Measurements from ENCODE around the gene KCNJ12.
"Not testable (repeated sequence)": the region's sequence is repeated elsewhere in the genome, so short reads cannot be mapped to it uniquely, and the experiment has no call there.

The KCNJ12 gene

DNA sequence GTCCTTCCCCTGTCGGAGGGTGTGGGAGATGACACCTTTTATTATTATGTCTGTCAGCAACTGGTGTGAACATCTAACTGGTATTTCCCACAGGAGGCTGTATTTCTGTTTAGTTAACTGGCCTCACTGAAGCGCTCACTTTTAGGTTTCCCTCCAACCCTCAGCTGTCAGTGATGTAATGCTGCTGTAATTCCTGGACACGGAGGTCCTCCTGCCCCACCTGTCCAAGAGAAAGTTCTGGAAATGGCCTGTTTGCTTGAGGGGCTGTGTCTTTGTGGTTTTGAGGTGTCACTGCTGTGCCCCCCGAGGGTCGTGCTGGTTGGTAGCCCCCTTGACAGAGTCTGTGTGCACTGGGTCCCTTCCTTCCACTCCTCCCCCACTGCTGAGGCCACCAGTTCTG, 11.5 kb downstream of the KCNJ12 start:
- DNase-seq (ENCODE audit: low read depth), result no peak

DNA sequence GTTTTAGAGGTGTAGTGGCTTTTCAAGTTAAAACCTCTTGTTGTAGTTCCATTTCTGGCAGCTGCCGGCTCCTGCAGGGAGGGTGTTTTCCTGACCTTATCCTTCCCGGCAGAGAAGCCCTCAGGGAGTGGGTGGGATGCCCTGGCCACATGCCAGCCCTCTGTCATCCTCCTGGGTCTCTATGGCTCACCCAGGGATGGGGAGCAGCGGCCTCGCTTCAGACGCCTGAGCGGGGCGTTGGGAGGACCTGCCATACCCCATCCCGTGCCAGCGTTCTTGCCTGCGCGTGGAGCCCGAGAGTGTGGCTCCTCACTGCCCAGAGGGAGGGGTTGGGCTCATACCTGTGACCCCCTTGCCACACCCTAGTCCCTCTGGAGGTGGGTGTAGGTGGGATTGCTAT, 11.9 kb downstream of the KCNJ12 start:
- no peak for DNase-seq (ENCODE audit: low read depth)

DNA sequence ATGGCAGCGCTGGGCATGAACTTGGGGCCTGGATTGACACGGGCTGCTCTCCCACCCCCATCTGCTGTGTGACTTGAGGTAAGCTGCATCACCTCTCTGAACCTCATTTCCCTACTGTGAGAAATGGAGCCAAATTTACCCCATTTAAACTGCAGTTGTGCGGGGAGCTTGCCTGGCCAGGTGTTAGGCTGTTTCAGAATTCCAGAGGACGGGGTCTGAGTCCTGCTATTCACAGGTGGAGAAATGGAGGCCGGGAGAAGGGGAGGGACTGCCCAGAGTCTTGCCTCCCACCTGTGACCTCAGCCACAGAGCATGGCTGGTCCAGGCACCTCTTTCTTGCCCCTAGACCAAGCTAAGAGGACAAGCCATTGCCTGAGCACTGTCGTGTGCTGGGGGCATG, 12.8 kb downstream of the KCNJ12 start:
- DNase-seq (ENCODE audit: low read depth), result no peak

DNA sequence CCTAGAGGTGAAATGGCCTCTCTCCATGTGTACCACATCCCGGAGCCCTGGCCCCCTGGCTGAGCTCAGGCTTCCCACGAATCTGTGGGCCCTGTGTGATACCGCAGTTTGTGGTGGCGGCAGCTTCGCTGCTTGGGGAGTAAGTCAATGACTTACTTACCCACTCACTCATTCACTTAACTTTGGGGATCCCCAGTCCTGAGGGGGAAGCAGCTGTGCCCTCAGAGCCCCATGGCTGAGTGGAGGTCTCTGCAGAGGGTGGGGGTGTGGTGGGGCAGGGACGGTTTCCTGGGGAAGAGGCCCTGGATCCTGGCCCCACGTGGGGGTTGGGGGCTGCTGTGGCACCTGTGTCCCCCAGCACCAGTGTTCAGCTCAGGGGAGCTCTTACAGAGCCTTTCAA, 13.2 kb downstream of the KCNJ12 start:
- DNase-seq (ENCODE audit: low read depth), result no peak

DNA sequence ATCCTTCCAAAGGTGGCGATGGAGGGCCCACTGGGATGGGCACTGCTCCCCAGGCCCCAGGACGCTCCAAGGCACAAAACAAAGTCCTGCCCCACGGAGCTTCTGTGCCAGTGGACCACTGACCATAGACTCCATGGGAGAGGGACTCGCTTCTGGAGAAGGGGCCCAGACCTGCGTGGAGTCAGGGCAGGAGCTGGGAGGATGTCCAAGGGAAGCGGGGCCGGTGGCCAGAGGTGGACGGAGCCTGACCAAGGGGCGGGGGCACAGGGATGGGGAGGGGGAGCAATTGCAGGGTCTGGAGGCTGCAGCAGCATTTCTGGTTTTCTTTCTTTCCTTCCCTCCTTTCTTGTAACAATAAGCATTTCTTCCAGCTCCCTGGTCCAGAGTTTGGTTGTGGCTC, 14.1 kb downstream of the KCNJ12 start:
- DNase-seq (ENCODE audit: low read depth), result no peak

DNA sequence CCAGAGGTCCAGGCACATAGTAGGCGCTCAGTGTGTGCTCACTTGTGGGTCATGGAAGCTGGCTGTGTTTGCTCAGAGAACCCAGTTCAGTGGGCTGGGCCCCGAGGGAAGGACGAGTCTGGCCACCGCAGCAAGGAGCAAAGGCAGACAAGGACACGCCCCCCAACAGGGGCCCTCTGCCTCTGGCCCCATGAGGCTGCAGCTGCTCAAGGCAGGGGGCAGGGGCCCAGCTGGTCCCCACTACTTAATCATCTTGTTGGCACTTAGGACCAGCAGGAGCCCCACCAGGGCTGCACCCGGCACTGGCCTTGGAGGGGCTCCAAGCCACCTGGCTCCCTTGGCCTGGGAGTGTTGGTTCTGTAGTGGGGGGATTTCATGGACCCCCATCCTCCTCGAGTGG, 16.1 kb downstream of the KCNJ12 start:
- DNase-seq (ENCODE audit: low read depth), result no peak

DNA sequence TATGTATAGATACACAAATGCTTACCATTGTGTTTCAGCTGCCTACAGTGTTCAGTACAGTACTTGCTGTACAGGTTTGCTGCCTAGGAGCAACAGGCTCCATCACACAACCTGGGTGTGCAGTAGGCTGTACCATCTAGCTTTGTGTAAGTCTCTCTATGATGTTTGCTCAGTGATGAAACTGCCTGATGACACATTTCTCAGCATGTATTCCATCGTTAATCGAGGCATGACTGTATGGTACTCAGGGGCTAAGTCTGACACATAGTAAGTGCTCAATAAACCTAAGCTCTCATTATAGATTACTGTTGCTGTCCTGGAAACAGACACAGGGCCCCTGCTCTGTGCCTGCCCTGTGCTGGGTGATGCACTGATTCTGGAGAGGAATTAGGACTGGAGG, 18.1 kb downstream of the KCNJ12 start:
- DNase-seq (ENCODE audit: low read depth), result no peak

DNA sequence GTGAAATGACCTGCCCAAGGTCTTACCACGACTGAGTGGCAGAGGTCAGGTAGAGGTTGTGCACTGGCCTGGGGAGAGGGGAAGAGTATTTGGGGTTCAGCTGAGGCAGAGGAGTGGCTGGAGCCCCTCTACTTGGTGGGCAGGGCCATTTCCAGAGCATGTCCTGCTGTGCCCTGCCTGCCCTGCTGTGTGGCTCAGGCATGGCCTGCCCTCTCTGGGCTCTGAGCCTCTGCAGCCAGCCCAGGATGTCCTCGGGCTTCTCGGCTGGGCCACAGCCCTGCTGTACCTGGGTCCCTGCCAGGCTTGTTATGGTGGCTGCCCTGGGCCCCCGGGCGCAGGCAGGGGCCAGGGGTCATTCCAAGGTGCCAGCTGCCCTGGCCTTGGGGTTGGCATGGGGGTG, 19.6 kb downstream of the KCNJ12 start:
- no peak for DNase-seq (ENCODE audit: low read depth)

DNA sequence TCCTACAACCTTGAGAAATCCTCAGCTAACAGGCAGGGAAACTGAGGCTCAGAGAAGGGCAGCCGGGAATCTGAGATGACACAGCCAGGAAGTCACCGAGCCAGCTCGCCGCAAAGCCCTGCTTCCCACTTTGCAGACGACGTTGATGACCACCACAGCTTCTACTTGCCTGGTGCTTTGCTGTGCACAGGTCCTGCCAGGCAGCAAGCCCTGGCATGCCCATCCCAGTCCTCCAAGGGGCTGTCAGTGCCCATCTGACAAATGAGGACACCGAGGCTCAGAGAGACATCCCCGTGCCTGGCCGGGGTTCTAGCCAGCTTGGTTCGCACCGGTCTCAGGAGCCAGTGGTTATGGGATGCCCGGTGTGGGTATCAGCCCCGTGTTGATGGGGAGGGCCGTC, 20.1 kb downstream of the KCNJ12 start:
- no peak for DNase-seq (ENCODE audit: low read depth)

DNA sequence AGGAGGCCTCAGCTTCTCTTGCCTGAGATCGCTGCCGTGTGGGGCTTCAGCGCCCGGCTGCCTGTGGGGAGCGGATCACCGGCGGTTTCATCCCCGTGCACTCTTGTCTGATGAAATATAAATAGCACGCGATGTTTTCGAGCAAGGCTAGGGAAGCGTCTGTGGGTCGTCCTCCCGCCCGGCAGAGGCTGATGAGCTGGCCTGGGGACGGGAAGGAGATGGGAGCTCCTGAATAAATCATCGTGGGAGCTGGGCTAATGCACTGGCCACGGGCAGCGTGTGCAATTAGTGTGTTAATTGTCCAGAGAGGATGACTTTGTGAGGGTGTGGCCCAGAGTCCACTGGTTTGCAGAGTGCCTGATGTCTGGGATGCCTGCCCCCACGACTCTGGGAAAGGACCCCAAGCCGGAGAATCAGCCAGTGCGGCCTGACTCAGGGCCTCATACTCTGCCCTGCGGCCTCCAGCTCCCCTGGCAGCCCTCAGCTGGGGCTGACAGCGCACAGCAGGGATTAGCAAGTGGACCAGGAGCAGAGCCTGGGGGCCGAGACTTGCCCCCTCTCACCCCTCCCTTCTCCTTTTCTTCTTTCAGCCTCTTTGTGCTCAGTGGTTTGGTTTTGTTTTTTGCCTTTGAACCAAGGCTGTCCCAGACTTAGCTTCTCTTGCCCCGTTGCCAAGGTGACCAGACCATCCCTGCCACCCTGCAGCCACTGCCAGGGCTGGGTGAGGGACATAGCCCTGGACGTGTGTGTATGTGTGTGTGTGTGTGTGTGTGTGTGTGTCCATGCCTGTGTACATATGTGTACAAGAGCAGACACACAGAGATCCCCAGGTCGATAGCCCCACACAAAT, 21.4 kb downstream of the KCNJ12 start:
- DNase-seq (ENCODE audit: low read depth), result no peak

DNA sequence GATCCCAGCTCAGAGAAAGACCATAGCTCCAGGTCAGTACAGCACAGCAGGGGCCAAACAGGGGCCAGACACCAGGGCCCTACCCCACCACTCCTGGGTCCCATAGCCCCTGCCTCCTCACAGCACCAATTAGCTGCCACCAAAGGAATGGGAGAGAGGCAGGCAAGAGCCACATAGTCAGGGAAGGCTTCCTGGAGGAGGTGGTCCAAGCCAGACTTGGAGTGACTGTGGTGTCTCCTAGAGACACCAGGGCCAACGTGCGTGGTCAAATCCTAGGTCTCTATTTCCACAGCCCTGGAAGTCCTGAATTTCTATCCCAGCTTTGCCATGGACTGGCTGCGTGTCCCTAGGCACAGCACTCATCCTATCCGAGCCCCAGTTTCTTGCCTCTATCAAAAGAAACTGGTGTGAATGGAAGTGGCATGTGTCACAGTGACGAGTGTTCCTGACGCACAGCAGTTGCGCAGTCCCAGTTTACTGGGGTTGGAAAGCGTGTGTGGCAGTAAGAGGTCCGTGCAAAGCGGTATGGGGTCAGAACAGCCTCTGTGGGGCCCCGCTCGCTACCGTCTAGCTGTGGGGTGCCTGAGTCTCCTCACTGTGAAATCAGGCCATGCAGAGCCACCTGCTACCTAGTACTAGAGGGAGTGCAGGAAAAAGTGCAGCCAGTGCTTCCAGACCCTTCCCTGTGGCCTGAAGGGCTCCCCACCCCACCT, 23.5 kb downstream of the KCNJ12 start:
- DNase-seq (ENCODE audit: low read depth), result no peak

DNA sequence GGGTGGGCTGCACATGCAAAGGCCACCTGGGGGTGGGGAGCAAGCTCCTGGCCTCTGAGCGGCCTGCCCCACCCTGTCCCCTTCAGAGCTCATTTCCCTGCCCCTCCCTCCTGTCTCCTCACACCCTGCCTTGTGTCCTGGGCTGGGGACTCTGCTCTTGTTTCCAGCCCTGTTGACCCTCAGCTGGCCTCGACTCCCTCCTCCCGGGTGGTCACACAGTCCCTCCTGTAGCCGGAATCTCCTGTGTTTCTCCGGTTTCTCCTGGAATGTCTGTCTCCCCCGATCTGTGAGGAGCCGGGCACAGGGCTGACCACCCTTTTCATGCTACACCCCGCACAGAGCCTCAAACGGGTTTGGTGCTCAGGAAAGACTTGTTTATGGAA, 24.0 kb downstream of the KCNJ12 start:
- not testable (repeated sequence) for DNase-seq (ENCODE audit: low read depth)

DNA sequence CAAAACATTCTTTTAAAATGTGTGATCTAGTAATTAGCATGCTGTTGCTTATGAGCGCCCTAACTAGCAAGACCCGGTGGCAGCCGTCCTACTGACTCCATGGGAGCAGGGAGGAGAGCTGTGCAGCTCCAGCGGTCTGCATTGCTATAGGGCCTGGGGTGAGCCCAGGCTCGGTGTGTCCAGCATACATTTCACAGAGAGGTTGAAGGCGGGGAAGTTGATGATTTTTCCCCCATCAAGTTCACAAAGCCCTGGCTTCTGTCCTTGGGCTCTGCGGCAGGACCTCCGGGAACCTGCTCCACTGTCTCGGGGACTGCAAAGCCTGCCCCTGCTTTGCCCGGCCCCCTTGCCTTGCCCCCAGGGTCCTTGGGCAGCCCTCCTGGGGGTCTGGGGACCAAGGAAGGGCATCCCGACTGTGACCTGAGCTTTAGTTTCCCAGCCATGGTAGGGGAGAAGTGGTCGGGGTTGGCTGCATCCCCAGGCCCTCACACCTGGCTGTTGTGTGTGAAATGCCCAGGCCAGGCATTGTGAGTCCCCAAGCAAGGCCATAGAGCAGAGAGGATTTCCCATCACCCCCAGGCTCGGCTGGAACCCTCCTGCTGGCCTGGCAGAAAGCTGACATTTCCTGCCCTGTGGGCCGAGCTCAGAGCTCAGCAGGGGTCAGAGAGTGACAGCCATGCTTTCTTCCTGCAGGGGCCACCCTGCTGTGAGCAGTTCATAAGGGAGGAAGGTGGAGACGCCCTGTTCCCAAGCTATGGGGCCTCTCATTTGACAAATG, 24.8 kb downstream of the KCNJ12 start:
- DNase-seq (ENCODE audit: low read depth), result no peak

DNA sequence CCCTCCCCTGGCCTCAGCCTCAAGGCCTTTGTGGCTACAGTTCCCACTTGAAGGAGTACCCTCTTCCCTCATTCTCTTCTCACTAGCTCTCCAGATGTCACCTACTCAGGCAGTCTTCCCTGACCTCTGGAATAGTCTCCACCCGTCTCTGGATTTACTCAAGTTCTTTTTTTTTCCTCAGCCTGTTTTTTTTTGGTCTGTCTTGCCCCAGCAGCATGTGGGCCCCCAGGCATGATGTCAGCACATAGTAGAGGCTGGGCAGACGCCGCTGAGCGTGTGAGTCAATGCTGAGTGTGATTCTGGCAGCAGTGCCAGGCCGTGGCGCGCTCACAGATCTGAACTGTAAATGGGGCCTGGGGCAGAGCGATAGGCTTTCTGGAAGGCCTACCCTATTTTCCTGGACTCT, 26.0 kb downstream of the KCNJ12 start:
- DNase-seq (ENCODE audit: low read depth), result not testable (repeated sequence)

DNA sequence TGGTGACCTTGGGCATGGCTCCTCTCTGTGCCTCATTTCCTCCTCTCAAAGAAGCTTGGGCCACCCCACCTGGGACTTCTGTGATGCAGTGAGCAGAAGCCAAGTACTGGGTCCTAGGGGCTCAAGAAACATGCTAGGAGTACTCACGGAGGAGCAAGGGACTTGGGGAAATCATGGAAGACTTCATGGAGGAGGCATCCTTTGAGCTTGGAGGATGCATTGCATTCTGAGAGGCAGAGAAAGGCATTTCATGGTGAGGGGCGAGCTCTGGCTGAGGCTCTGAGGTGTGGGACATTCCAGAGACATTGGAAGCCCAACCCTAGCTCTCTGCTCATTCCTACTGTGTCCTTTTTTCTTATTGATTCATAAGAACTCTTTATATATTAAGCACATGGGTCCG, 26.8 kb downstream of the KCNJ12 start:
- not testable (repeated sequence) for DNase-seq (ENCODE audit: low read depth)

DNA sequence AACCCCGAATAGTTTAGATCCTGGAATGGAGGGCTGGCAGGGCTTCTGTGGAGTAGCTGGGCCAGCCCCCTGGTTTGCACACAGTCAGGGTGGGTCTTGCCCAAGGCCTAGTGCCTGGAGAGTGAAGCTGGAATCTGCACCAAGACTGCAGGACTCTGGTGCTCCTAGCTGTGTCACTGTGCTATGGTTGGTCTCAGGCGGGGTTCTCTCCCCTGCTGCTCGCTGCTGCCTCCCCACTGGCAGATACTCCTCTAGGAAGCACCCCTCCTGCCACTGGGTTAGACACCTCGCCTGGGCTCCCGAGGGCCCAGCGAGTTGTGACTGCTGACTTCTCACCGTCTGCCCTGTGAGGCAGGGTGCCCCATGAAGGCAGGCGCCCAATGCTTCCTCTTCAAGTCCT, 27.9 kb downstream of the KCNJ12 start:
- not testable (repeated sequence) for DNase-seq (ENCODE audit: low read depth)

DNA sequence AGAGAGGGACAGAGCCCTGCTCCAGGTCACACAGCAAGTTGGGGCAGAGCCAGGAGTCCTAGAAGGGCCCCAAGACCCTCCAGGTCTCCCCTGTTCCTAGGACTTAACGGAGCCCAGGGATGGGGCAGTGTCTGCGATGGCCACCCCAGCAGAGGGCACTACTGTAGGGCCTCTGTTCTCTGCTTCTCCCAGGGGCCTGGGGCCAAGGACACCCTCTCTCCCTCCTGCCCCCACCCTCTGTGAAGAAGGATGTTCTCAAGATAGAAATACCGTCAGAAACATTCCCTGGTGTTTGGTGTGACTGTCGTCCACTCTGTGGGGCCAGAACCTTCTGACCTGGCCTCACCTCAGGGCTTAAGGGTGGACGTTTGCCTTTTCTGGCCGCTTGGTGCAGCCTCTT, 28.4 kb downstream of the KCNJ12 start:
- not testable (repeated sequence) for DNase-seq (ENCODE audit: low read depth)

DNA sequence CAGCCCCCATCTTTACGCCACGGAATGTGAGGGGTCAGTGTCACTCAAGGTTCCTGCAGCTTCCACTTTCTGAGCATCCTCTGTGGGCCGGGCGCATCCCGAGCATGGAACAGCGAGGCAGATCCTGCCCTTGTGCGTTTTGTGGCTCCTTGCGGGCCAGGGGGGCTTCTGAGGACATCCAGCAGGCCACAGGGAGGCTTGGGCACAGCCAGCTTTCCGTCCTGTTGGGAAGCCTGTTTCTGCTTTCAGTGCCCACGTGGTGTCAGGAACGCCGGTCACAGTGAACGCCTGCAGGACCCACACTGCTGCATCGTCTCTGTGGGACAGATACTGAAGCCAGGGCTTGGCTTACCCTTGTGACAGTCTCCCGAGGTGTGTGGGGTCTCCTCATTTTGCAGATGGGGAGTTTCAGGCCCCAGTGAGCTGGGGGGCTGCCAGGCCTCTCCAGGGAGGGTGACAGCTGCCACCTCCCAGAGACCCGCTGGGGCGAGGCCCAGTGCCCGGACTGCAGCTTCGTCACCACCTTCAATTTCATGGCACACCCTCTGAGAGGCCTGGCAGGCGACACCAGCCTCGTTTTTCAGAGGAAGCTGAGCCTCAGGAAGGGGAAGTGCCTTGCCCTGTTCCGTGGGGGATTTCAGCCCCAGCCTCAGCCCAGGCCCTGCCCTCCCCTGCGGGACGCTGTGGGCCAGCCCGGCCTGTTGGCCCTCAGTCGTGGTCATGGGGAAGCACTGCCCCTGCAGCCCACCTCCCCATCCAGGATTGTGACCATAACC, 29.0 kb downstream of the KCNJ12 start:
- not testable (repeated sequence) for DNase-seq (ENCODE audit: low read depth)

DNA sequence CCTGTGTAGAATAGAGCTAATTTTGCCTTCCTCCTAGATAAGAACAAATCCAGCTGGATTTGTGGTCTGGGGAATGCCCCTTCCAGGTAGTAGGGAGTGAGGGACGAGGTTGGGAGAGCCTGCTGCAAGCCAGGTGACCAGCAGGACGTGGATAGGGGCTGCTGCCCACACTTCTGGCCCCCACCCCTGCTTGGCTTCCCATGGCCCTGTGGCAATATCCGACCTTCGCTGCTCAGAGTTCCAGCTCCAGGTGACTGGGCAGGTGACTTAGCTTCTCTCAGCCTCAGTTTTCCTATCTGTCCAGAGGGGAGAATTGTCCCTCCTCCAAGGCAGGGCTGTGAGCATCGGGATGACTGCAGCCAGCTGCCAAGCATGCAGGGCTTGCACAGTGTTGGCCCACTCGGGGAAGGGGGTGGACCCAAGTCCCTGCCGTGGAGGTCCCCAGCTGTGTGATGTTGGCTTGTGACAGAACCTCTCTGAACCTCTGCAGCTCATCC, 29.8 kb downstream of the KCNJ12 start:
- not testable (repeated sequence) for DNase-seq (ENCODE audit: low read depth)

DNA sequence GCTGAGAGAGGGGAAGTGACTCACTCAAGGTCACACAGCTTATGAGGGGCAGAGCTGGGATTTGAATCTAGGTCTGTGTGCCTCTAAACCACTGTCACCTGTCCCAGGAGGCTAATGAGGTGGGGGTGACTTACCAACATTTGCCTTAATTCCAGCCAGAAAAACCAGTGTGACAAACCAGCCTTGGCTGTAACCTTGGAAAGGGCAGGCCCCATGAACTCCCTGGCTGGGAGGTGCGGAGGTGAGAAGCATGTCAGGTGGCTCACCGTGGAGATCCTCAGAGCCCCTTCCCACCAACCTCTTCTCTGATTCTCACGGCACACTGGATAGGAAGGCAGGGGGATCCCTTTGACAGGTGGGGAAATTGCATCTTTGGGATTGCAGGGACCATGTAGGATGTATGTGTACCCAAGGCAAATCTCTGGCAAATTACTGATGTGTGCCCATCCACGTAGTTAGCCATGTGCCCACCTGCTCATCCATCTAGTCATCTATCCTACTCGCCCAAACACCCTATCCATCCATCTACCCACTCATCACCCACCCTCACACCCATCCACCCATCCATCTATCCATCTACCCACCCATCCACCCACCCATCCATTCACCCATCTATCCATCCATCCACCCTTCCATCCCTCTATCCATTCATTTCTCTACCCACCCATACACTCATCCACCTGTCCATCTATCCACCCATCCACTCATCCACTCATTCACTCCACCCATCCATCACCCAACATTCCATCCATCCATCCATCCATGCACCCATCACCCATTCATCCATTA, 30.7 kb downstream of the KCNJ12 start:
- DNase-seq (ENCODE audit: low read depth), result not testable (repeated sequence)

DNA sequence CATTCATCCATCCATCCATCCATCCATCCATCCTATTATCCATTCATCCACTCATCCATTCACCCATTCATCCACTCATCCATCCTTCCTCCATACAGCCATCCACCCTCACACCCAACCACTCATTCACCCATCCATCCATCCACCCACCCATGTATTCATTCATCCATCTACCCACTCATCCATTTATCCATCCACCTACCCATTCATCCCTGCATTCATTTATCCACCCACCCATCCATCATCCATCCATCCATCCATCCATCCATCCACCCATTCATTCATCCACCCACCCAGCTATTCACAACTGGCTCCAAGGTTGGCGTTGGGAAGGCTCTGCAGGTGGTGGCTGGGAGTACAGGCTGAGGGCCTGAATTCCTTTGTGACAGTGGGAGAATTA, 31.6 kb downstream of the KCNJ12 start:
- not testable (repeated sequence) for DNase-seq (ENCODE audit: low read depth)
